ENCODE results near the gene CACFD1.

Gene CACFD1

GRCh38 chr9:133478851-133479711 is 19.3 kb downstream of the CACFD1 start, which contains the start of gene SLC2A6:
Gene SLC2A6, minus strand, starts transcription at chr9:133479099. Its CDS starts 40 bp downstream, at chr9:133479059.
- DNase-seq (ENCODE audit: low read depth in 2 of 2, low spot score in 1 of 2): peak; percentile 45 to 70

GRCh38 chr9:133483611-133484010 is 23.8 kb downstream of the CACFD1 start:
- DNase-seq (ENCODE audit: low read depth in 2 of 2, low spot score in 1 of 2): no peak

- DNase-seq (ENCODE audit: low read depth in 2 of 2, low spot score in 1 of 2): no peak
These were observed 25.1 kb downstream of the CACFD1 start for GRCh38 chr9:133484671-133485437.

- DNase-seq (ENCODE audit: low read depth in 2 of 2, low spot score in 1 of 2): no peak
These were observed 25.9 kb downstream of the CACFD1 start for GRCh38 chr9:133485531-133486260.

- DNase-seq (ENCODE audit: low read depth in 2 of 2, low spot score in 1 of 2): no peak
These were observed 27.6 kb downstream of the CACFD1 start for GRCh38 chr9:133487331-133487725.

GRCh38 chr9:133488686-133489252 is 29.0 kb downstream of the CACFD1 start:
- DNase-seq (ENCODE audit: low read depth in 2 of 2, low spot score in 1 of 2): no peak

GRCh38 chr9:133489253-133490190 is 29.7 kb downstream of the CACFD1 start:
- no peak for DNase-seq (ENCODE audit: low read depth in 2 of 2, low spot score in 1 of 2)

- no peak for DNase-seq (ENCODE audit: low read depth in 2 of 2, low spot score in 1 of 2)
These were observed 30.5 kb downstream of the CACFD1 start for GRCh38 chr9:133490201-133490681.

GRCh38 chr9:133490865-133491655 is 31.3 kb downstream of the CACFD1 start:
- DNase-seq (ENCODE audit: low read depth in 2 of 2, low spot score in 1 of 2): no peak

- no peak for DNase-seq (ENCODE audit: low read depth in 2 of 2, low spot score in 1 of 2)
These were observed 31.8 kb downstream of the CACFD1 start for GRCh38 chr9:133491656-133491925.

GRCh38 chr9:133492061-133493021 is 32.6 kb downstream of the CACFD1 start:
- DNase-seq (ENCODE audit: low read depth in 2 of 2, low spot score in 1 of 2): no peak

GRCh38 chr9:133493428-133493827 is 33.6 kb downstream of the CACFD1 start:
- DNase-seq (ENCODE audit: low read depth in 2 of 2, low spot score in 1 of 2): no peak

GRCh38 chr9:133493845-133494540 is 34.2 kb downstream of the CACFD1 start:
- no peak for DNase-seq (ENCODE audit: low read depth in 2 of 2, low spot score in 1 of 2)

- DNase-seq (ENCODE audit: low read depth in 2 of 2, low spot score in 1 of 2): no peak
These were observed 35.0 kb downstream of the CACFD1 start for GRCh38 chr9:133494636-133495326.

GRCh38 chr9:133495327-133496293 is 35.8 kb downstream of the CACFD1 start:
- DNase-seq (ENCODE audit: low read depth in 2 of 2, low spot score in 1 of 2): no peak

Data from stimulated activated CD8-positive, alpha-beta memory T cell treated with anti-CD3 and anti-CD28 coated beads, Interleukin-4, amount 100 ng/mL, for 4 hours (primary cell).